Sigmoid colon (tissue), 7 donors: ENCODE data around the gene GCSAML. TPM values are rescaled to one million over a fixed set of nuclear protein-coding genes. Genes with fewer than 3 reads are reported as not detected.
"Not testable (repeated sequence)": the region's sequence is repeated elsewhere in the genome, so short reads cannot be mapped to it uniquely, and the experiment has no call there.

Source experiments
- DNase-seq: peaks from one replicate; pipeline ENCODE4 v3.0.0-alpha.2; 2019
- H3K27ac ChIP-seq, 4 donors: fragments of 200-600 bp; sonication (generic); one replicate each; pipeline ENCODE4 v1.5.1; 2016 to 2019; ENCODE audit warnings: mild to moderate bottlenecking in 1 of 4
- H3K27me3 ChIP-seq, 3 donors: fragments of 200-600 bp; sonication (generic); one replicate each; pipeline ENCODE4 v1.5.1; 2019; ENCODE audit warnings: mild to moderate bottlenecking in 1 of 3
- H3K36me3 ChIP-seq, 4 donors: fragments of 200-600 bp; sonication (generic); one replicate each; pipeline ENCODE4 v1.5.1; 2016 to 2019
- H3K4me1 ChIP-seq, 4 donors: fragments of 200-600 bp; sonication (generic); one replicate each; pipeline ENCODE4 v1.5.1; 2017 to 2019
- H3K4me3 ChIP-seq, 4 donors: fragments of 200-600 bp; sonication (generic); one replicate each; pipeline ENCODE4 v1.5.1; 2017 to 2019; ENCODE audit warnings: mild to moderate bottlenecking in 2 of 4, moderate library complexity in 1 of 4
- H3K9me3 ChIP-seq, 4 donors: fragments of 200-600 bp in 3 of 4; sonication (generic) in 3 of 4; one replicate each; pipeline versions ENCODE4 v1.5.1 to v1.6.1; 2013 to 2019
- EP300 ChIP-seq, 4 donors: sonication (generic); formaldehyde crosslinking; IDR thresholded peaks; one replicate each; pipeline ENCODE4 v1.6.1; 2017; ENCODE audit warnings: antibody characterized with exemption in 4 of 4
- POLR2A ChIP-seq, 2 donors: fragments of 450-650 bp; IDR thresholded peaks; one replicate each; pipeline ENCODE4 v1.6.1; 2016; ENCODE audit warnings: antibody characterized with exemption in 2 of 2, mild to moderate bottlenecking in 2 of 2, moderate library complexity in 2 of 2
- POLR2AphosphoS5 ChIP-seq, 4 donors: sonication (generic); formaldehyde crosslinking; IDR thresholded peaks; one replicate each; pipeline ENCODE4 v1.6.1; 2017; ENCODE audit warnings: antibody characterized with exemption in 4 of 4
- WGBS, 2 donors: extraction: QIAGEN DNeasy Blood & Tissue Kit; methylation state at CpG; one replicate each; pipeline ENCODE4 v1.1.7; 2013; 5-methylcytosine and 5-hydroxymethylcytosine counted together
- intact Hi-C: fragments of 100-400 bp; cut with DNase I; formaldehyde crosslinking; loops from one replicate; pipeline ENCODE4 v1.15.1; 2023
- polyA plus RNA-seq, 3 donors: library from polyadenylated mRNA; stranded (reverse); fragments of 200-250 nt; gene quantifications; one replicate each; pipeline ENCODE4 v1.2.3, GENCODE V29; 2013
- total RNA-seq, 4 donors: library from RNA; depleted of rRNA; stranded (reverse); fragments of >200 nt; gene quantifications; one replicate each; pipeline ENCODE4 v1.1.0, GENCODE V29; 2016
- TF ChIP-seq, protein P1 (sequence below), 4 experiments: fragments of 450-650 bp in 3 of 4; fragments of 200-600 bp in 1 of 4; IDR thresholded peaks; one replicate each; pipeline ENCODE4 v1.5.1; 2016 to 2019; ENCODE audit warnings: antibody characterized with exemption in 4 of 4, mild to moderate bottlenecking in 3 of 4, moderate library complexity in 2 of 4
- donor health status: healthy with polysubstance abuse.
- donor health status: Bipolar disorder and iron deficiency.
- donor health status: healthy.

GCSAML gene
- total RNA-seq, result 1 to 10 TPM in 1 of 4 donors, under 1 TPM in 1, not detected in 2; 0.16 to 1.4 TPM
- under 1 TPM in 2 of 3 donors, not detected in 1; 0.04 to 0.60 TPM for polyA plus RNA-seq

DNA sequence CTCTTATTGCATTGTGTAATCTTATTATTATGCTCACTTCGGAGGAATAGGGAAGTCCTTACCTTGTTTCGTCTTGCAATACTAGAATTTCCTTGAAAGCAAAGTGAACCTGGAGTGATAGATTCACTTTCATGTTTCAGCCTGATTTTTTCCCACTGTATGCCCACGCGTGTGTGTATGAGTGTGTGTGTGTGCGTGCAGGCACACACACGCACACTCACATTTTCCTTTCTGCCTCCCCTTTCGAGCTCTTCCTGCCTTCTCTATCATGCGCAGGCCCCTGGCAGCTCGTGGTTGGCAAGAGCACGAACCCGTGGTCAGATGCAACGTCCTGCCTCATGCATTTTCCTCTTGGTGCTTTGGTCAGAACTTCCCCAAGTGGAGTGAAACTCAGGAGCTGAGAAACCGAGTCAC, at the start of gene GCSAML:
TSS of gene GCSAML (plus strand) at position 366 of the 414 bp plus-strand sequence. CDS start 58 bp downstream, outside the sequence.
- intact Hi-C loops, result no loop called here

DNA sequence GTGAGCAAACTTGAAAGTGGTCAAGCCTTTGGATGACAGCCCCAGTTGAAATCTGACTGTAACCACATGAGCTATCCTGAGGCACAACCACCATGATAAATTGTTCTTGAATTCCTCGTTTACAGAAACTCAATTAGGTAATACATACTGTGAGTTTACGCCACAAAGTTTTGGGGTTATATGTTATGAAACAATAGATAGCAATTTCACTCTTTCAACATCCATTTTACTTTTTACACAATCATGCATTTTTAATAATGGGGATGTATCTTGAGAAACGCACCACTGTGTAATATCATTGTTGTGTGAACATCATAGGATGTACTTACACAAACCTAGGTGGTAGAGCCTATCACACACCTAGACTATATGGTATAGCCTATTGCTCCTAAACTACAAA, 48.1 kb upstream of the GCSAML start:
- H3K36me3 ChIP-seq, result no peaks in the 10 kb centered on the region
- no peak for DNase-seq
- WGBS, 2 donors, result 61 to 88% methylated on average over 3 of the region's 3 CpGs
- no peaks in the 10 kb centered on the region for H3K4me1 ChIP-seq
- no peaks in the 10 kb centered on the region for H3K9me3 ChIP-seq
- TF ChIP-seq POLR2A (IDR thresholded peaks at IDR 0.05), result no peak
- H3K4me3 ChIP-seq, result no peak overlapping the region
- H3K27me3 ChIP-seq, result no peaks in the 10 kb centered on the region
- no peak overlapping the region for H3K27ac ChIP-seq
- intact Hi-C loops, result no loop called here

More for the DNA sequence above, at the start of gene GCSAML:
- no peak within 1 kb of the TSS for H3K27ac ChIP-seq
- no peaks in the 10 kb centered on the region for H3K9me3 ChIP-seq
- no peaks in the 10 kb centered on the region for H3K27me3 ChIP-seq
- DNase-seq, result no peak
- no peak for TF ChIP-seq POLR2AphosphoS5 (IDR thresholded peaks at IDR 0.05)
- TF ChIP-seq EP300 (IDR thresholded peaks at IDR 0.05), result no peak
- no peak for TF ChIP-seq POLR2A (IDR thresholded peaks at IDR 0.05)
- TF ChIP-seq, protein P1, sequence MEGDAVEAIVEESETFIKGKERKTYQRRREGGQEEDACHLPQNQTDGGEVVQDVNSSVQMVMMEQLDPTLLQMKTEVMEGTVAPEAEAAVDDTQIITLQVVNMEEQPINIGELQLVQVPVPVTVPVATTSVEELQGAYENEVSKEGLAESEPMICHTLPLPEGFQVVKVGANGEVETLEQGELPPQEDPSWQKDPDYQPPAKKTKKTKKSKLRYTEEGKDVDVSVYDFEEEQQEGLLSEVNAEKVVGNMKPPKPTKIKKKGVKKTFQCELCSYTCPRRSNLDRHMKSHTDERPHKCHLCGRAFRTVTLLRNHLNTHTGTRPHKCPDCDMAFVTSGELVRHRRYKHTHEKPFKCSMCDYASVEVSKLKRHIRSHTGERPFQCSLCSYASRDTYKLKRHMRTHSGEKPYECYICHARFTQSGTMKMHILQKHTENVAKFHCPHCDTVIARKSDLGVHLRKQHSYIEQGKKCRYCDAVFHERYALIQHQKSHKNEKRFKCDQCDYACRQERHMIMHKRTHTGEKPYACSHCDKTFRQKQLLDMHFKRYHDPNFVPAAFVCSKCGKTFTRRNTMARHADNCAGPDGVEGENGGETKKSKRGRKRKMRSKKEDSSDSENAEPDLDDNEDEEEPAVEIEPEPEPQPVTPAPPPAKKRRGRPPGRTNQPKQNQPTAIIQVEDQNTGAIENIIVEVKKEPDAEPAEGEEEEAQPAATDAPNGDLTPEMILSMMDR (IDR thresholded peaks at IDR 0.05), result no peak
- H3K36me3 ChIP-seq, result no peaks in the 10 kb centered on the region
- H3K4me1 ChIP-seq, result peaks cover 0 to 6% (median 0%) of the 10 kb centered on the region in 4 donors
- H3K4me3 ChIP-seq, result no peak within 1 kb of the TSS
- WGBS, 2 donors, result 50 to 79% methylated on average over 13 of the region's 13 CpGs

DNA sequence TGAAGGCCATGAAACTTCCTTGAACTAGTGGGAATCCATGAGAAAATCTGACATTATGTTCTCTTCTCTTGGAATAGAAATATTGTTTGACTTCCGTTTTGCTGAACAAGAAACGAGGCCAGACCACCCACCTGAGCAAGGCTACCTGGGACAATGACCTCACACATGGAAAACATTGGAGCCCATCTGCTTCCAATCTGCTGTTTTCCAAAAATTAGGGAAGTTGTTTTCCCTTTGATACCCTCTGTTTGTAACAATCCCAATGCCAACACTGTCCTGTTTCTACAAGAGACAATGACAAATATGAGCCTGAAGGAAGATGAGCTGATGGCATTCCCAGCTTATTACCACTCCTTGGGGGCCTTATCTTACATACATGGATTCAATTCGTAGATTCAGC, 42.1 kb upstream of the GCSAML start:
- Histone ChIP-seq H3K9me3 (no peaks in the 10 kb centered on the region), H3K4me3 (no peak overlapping the region), H3K27ac (no peak overlapping the region), H3K4me1 (no peaks in the 10 kb centered on the region), H3K27me3 (no peaks in the 10 kb centered on the region), H3K36me3 (no peaks in the 10 kb centered on the region)
- DNase-seq, result no peak
- 47 to 53% methylated on average over 3 of the region's 3 CpGs for WGBS, 2 donors
- intact Hi-C loops, result no loop called here
- TF ChIP-seq POLR2AphosphoS5 (IDR thresholded peaks at IDR 0.05), result no peak
- TF ChIP-seq, protein P1 (IDR thresholded peaks at IDR 0.05), result no peak
- TF ChIP-seq POLR2A (IDR thresholded peaks at IDR 0.05), result no peak
- no peak for TF ChIP-seq EP300 (IDR thresholded peaks at IDR 0.05)

DNA sequence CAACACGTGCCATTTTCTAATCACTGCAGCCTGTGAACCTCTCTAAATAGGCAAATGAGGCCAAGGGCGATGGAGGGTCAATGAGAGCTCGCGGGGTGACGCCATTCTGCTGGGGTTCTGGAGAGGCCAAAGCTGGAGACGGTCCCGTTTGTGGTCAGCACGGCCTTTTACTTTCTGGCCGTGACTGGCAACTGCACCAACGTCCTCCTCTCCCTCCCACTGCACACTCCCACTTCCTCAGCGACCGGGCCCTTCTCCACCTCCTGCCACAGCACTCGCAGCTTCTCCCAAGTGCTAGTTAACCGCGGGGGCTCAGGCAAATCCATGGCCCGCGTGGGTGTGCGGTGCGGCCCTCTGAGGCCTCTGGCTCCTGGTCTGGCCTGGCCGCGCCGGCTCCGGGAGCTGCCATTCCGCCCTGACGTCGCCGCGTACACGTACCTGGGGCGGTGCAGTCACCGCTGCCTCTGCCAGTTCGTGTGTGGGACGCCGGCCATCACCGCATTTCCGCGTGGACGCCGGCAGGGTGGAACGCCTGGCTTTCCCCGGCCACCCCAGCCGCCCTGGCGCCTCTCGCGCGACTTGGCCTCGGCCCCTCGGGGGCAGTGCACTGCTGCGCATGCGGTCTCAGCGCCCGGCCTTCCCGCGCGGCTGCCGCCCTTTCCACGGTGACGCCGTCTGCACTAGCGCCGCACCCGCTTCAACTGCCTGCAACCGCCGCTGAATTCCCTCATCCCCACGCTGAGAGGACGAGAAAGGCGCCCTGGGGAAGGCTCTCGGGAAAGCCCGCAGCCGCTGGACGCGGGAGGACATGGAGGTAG, 30.9 kb upstream of the GCSAML start:
- intact Hi-C loops, result no loop called here
- no peaks in the 10 kb centered on the region for H3K36me3 ChIP-seq
- no peaks in the 10 kb centered on the region for H3K4me1 ChIP-seq
- no peak for TF ChIP-seq EP300 (IDR thresholded peaks at IDR 0.05)
- TF ChIP-seq, protein P1 (IDR thresholded peaks at IDR 0.05), result no peak
- TF ChIP-seq POLR2AphosphoS5 (IDR thresholded peaks at IDR 0.05), result no peak
- no peak for TF ChIP-seq POLR2A (IDR thresholded peaks at IDR 0.05)
- H3K4me3 ChIP-seq, result no peak overlapping the region
- 59 to 74% methylated on average over 72 of the region's 72 CpGs for WGBS, 2 donors
- DNase-seq, result no peak
- H3K27me3 ChIP-seq, result peaks cover 0 to 6% (median 4%) of the 10 kb centered on the region in 3 donors
- H3K27ac ChIP-seq, result no peak overlapping the region
- H3K9me3 ChIP-seq, result no peaks in the 10 kb centered on the region

DNA sequence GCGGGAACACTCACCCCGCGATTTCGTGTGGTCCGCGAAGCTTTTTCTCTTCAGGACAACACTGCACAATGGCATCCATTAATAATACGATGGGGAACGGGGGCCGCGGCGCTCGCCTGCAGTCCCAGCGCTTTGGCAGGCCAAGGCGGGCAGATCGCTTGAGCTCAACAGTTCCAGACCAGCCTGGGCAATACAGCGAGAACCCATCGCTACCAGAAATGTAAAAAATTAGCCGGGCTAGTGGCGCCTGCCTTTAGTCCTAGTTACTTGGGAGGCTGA, 30.4 kb upstream of the GCSAML start:
- H3K4me1 ChIP-seq, result no peaks in the 10 kb centered on the region
- no peak overlapping the region for H3K27ac ChIP-seq
- 85 to 91% methylated on average over 19 of the region's 19 CpGs for WGBS, 2 donors
- no peak overlapping the region for H3K4me3 ChIP-seq
- no peak for TF ChIP-seq POLR2A (IDR thresholded peaks at IDR 0.05)
- TF ChIP-seq POLR2AphosphoS5 (IDR thresholded peaks at IDR 0.05), result no peak
- TF ChIP-seq, protein P1 (IDR thresholded peaks at IDR 0.05), result no peak
- TF ChIP-seq EP300 (IDR thresholded peaks at IDR 0.05), result no peak
- no peaks in the 10 kb centered on the region for H3K9me3 ChIP-seq
- intact Hi-C loops, result no loop called here
- peaks cover 0 to 6% (median 4%) of the 10 kb centered on the region in 3 donors for H3K27me3 ChIP-seq
- H3K36me3 ChIP-seq, result no peaks in the 10 kb centered on the region
- DNase-seq, result no peak

DNA sequence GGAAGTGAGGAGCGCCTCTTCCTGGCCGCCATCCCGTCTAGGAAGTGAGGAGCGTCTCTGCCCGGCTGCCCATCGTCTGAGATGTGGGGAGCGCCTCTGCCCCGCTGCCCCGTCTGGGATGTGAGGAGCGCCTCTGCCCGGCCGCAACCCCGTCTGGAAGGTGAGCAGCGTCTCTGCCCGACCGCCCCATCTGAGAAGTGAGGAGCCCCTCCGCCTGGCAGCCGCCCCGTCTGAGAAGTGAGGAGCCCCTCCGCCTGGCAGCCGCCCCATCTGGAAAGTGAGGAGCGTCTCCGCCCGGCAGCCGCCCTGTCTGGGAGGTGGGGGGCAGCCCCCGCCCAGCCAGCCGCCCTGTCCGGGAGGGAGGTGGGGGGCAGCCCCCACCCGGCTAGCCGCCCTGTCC, 27.0 kb upstream of the GCSAML start:
- H3K36me3 ChIP-seq, H3K4me3 ChIP-seq, H3K27ac ChIP-seq, H3K4me1 ChIP-seq, intact Hi-C loops, H3K9me3 ChIP-seq, H3K27me3 ChIP-seq, DNase-seq: not testable (repeated sequence)
- WGBS, 2 donors, result 92 to 94% methylated on average over 25 to 28 of the region's 30 CpGs
